Fibroblast of peridontal ligament (primary cell): ENCODE results near the gene PDE4B.
"Not testable (repeated sequence)": the region's sequence is repeated elsewhere in the genome, so short reads cannot be mapped to it uniquely, and the experiment has no call there.

ENCODE experiments used
- DNase-seq: peaks from one replicate; pipeline ENCODE4 v3.0.0-alpha.2; 2010; ENCODE audit errors: extremely low read depth

Gene PDE4B

GRCh38 chr1:66420906-66421305 is 628.2 kb downstream of the PDE4B start:
- DNase-seq, result not testable (repeated sequence)

- no peak for DNase-seq
Observed at GRCh38 chr1:66422804-66423203, 630.1 kb downstream of the PDE4B start.
